ENCODE results near the gene MBTPS2.

GRCh38 chrX:21926116-21926515 lies 86.7 kb downstream of the MBTPS2 start:
- no peak for TF ChIP-seq CTCF (IDR thresholded peaks at IDR 0.05; ENCODE audit: low read depth, low read length, poor library complexity, severe bottlenecking)
- TF ChIP-seq EZH2phosphoT487 (IDR thresholded peaks at IDR 0.05; ENCODE audit: borderline replicate concordance, low read length) = no peak

Data from DOHH2 (cell line).